ENCODE results near the gene STMN3.

- TF ChIP-seq, protein P1, sequence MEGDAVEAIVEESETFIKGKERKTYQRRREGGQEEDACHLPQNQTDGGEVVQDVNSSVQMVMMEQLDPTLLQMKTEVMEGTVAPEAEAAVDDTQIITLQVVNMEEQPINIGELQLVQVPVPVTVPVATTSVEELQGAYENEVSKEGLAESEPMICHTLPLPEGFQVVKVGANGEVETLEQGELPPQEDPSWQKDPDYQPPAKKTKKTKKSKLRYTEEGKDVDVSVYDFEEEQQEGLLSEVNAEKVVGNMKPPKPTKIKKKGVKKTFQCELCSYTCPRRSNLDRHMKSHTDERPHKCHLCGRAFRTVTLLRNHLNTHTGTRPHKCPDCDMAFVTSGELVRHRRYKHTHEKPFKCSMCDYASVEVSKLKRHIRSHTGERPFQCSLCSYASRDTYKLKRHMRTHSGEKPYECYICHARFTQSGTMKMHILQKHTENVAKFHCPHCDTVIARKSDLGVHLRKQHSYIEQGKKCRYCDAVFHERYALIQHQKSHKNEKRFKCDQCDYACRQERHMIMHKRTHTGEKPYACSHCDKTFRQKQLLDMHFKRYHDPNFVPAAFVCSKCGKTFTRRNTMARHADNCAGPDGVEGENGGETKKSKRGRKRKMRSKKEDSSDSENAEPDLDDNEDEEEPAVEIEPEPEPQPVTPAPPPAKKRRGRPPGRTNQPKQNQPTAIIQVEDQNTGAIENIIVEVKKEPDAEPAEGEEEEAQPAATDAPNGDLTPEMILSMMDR (IDR thresholded peaks at IDR 0.05) = no peak
- TF ChIP-seq FOXM1 (IDR thresholded peaks at IDR 0.05; ENCODE audit: low read depth) (no peak), EZH2phosphoT487 (IDR thresholded peaks at IDR 0.05; ENCODE audit: borderline replicate concordance, low read depth) (no peak), RAD21 (IDR thresholded peaks at IDR 0.05; ENCODE audit: low read length) (no peak), ELF1 (IDR thresholded peaks at IDR 0.05) (no peak), GABPA (IDR thresholded peaks at IDR 0.05; ENCODE audit: low read depth) (no peak)
- TF ChIP-seq, protein P2, sequence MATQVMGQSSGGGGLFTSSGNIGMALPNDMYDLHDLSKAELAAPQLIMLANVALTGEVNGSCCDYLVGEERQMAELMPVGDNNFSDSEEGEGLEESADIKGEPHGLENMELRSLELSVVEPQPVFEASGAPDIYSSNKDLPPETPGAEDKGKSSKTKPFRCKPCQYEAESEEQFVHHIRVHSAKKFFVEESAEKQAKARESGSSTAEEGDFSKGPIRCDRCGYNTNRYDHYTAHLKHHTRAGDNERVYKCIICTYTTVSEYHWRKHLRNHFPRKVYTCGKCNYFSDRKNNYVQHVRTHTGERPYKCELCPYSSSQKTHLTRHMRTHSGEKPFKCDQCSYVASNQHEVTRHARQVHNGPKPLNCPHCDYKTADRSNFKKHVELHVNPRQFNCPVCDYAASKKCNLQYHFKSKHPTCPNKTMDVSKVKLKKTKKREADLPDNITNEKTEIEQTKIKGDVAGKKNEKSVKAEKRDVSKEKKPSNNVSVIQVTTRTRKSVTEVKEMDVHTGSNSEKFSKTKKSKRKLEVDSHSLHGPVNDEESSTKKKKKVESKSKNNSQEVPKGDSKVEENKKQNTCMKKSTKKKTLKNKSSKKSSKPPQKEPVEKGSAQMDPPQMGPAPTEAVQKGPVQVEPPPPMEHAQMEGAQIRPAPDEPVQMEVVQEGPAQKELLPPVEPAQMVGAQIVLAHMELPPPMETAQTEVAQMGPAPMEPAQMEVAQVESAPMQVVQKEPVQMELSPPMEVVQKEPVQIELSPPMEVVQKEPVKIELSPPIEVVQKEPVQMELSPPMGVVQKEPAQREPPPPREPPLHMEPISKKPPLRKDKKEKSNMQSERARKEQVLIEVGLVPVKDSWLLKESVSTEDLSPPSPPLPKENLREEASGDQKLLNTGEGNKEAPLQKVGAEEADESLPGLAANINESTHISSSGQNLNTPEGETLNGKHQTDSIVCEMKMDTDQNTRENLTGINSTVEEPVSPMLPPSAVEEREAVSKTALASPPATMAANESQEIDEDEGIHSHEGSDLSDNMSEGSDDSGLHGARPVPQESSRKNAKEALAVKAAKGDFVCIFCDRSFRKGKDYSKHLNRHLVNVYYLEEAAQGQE (IDR thresholded peaks at IDR 0.05; ENCODE audit: low read depth, low read length) = no peak
Measured at GRCh38 chr20:63675681-63676368, 22.6 kb upstream of the STMN3 start.
